A549 (cell line): ENCODE measurements around the gene KRT77.

Experiments used
- CTCF ChIP-seq: fragments of >200 bp; sonication (Bioruptor Twin); formaldehyde crosslinking; IDR thresholded peaks from 3 replicates; pipeline ENCODE4 v1.5.1; 2016
- GATA3 ChIP-seq: IDR thresholded peaks from 2 replicates; pipeline ENCODE4 v1.6.1; 2012; ENCODE audit warnings: borderline replicate concordance

GRCh38 chr12:52710730-52711129, 7.4 kb upstream of the KRT77 start:
- TF ChIP-seq GATA3 (no peak), CTCF (no peak)
